Stimulated activated CD4-positive, alpha-beta T cell treated with anti-CD3 and anti-CD28 coated beads, Interleukin-12 subunit alpha, Interleukin-12 subunit beta, amount 100 ng/mL, for 4 hours (primary cell): ENCODE data around the gene CNDP2.
A peak's percentile ranks its signal among the peaks of the same experiment; 100 is the strongest.
"Not testable (repeated sequence)": the region's sequence is repeated elsewhere in the genome, so short reads cannot be mapped to it uniquely, and the experiment has no call there.

Source experiments
- DNase-seq: peaks from one replicate; pipeline ENCODE4 v3.0.0-alpha.2; 2020

CNDP2 gene

DNA sequence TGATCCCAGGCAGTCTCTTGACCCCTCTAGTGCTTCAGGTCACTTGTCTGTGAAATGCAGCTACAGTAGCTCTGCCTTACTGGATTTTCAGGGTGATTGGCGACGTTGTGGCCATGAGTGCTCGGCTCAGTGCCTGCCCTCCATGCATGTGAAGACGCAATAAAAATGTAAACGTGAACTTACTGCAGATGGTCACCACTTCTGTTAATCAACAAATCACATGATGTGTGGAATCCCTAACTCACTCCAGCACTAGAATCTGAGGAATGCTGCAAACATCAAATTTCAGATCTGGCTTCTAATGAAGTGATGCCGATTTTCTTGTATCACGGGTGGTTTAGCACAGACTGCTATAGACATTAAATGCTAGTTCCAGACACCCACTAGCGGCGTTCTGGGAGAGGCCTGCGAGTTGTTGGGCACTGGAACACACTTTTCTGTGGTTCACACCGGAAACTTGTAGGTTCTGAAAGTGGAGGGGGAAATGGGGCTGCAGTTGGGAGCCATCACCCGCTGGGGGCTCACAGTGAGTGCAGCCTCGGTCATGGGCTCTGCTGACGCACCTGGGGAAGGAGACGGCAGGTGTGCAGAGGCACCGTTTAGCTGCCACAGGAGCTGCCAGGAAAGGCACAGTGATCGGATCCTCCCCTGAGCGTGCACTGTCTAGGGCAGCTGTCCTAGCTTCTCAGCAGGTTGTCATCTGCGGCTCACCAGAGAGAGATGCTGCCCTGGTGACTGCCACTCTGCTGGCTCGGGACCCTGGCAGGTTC, 44.7 kb downstream of the CNDP2 start:
- no peak for DNase-seq

GRCh38 chr18:74541703-74542555, 45.8 kb downstream of the CNDP2 start:
- DNase-seq, result no peak

DNA sequence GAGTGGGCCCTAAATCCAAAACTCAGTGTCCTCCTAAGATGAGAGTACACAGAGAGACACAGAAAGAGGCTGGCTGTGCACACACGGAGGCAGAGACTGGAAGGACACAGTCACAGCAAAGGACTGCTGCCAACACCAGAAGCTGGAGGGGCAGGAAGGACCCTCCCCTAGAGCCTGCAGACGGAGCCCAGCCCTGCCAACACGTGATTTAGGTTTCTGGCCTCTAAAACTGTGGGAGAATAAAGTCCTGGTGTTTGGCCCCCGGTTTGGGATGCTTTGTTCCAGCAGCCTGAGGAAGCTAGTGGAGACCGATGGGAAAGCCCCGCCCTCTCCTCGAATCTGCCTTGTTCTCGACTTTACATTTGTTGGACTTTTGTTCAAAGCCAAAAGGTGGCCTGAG, 48.7 kb downstream of the CNDP2 start:
- no peak for DNase-seq

- no peak for DNase-seq
Measured at GRCh38 chr18:74546007-74546406, 49.8 kb downstream of the CNDP2 start.

GRCh38 chr18:74546751-74547530, 50.8 kb downstream of the CNDP2 start:
- no peak for DNase-seq

GRCh38 chr18:74547860-74548259, 51.7 kb downstream of the CNDP2 start:
- no peak for DNase-seq

DNA sequence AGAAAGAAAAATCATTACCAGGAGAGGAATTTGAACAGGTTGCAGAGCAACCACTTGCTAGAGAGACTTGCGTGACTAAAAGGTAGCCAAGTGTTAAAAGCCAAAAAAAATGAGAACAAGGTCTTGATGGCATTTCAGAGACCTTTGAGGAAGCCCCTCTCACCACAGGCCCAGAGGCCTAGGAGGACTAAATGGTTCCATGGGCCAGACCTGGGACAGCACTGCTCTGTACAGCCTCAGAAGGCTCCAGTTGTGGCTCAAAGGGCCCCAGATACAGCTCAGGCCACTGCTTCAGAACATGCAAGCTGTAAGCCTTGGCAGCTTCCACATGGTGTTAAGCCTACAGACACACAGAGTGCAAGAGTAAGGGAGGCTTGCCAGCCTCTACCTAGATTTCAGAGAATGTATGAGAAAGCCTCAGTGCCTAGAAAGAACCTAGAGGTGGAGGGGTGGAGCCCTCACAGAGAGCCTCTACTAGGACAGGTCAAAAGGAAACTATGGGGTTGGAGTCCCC, 53.5 kb downstream of the CNDP2 start:
- DNase-seq, result no peak

- DNase-seq, result no peak
Measured at GRCh38 chr18:74550886-74551285, 54.7 kb downstream of the CNDP2 start.

DNA sequence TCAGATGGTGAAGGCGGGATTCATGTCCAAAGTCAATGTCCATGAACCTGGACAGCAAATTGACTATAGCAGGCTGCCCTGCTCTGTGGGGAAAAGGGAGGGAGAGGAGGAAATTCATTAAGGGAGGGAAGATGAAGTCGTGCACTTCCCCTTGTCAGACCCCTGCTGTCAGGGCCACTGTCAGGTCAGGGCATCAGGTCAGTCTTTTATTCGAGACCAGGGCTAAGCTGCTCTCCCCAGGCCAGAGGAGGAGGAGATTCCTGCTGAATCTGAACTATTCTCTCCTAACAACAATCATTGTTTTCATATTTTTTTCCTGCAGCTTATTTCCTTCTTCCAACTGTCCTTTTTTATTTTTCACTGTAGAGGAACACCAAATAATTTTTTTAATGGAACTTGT, 55.3 kb downstream of the CNDP2 start:
- no peak for DNase-seq

DNA sequence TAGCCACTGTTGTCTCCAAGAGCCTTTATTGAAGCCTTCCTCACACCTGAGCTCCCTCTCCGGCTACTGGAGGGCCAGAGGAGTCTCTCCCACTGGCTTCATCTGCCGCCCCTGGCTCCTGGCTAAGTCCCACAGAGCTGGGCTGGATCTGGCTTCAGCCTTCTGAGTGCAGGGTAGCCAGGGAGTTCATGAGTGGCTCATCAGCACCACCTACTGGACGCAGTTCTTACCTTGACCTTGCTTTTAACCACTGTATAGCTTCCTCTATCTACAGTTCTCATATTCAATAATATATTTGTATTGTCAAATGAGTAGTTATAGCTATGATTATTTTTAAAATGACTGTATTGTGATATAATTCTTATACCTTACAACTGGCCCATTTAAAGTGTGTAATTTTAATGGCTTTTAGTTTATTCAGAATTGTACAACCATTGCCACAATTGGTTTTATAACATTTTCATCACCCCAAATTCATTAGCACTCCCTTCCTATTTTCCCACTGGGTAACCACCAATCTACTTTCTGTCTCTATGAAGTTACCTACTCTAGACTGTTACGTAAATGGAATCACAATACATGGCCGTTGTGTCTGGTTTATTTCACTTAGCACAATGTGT, 55.9 kb downstream of the CNDP2 start:
- DNase-seq, result peak; percentile 75

DNA sequence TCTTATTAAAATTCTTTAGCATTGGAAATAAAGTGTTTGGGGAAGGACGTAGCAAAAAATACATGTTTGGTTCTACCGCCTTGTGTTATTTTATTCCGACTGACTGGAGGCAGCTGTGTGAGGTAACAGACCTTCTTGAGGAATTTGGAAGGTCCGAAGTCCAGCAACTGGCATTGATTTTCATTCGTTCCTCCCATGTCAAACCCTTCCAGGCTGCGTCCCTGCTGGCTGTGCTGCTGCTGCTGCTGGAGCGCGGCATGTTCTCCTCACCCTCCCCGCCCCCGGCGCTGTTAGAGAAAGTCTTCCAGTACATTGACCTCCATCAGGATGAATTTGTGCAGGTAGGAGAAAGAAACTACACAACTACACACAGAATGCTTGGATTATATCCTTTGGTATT, 60.0 kb downstream of the CNDP2 start:
- DNase-seq, result no peak

DNA sequence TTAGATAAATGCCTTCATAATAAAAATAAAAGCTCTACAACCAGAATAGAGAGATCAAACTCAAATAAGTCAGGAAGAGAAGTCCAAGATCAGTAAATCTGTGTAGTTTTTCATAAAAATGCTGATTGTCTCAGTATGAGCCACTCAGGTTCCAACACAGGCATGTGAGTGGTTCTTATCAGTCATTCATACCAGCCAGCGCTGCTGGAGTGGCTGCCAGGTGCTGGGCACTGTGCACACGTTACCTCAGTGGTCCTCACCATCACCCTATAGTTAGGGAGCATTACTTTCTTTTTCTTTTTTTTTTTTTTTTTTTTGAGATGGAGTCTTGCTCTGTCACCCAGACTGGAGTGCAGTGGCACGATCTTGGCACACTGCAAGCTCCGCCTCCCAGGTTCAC, 61.9 kb downstream of the CNDP2 start:
- no peak for DNase-seq

- DNase-seq, result no peak
Measured at GRCh38 chr18:74562131-74562730, 66.1 kb downstream of the CNDP2 start.

- no peak for DNase-seq
Measured at GRCh38 chr18:74562775-74563174, 66.6 kb downstream of the CNDP2 start.

DNA sequence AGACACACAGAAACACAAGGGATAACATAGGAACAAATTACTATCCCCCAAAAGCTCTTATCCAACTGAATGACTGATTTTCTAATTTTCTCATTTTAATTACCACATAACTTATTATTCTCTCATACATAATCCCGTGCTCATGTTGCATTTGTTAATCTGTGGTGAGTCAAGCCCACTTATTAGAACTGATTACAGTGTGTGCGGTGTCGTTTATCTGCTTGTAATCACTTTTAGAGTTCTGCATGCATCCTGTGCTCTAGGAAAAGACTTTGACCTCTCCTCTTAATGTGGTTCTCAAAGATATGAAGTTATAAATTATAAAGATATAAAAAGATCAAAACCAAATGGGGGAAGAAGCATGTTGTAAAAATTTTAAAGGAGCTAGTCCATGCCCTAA, 67.8 kb downstream of the CNDP2 start:
- DNase-seq, result no peak

- not testable (repeated sequence) for DNase-seq
Measured at GRCh38 chr18:74565164-74565563, 69.0 kb downstream of the CNDP2 start.

DNA sequence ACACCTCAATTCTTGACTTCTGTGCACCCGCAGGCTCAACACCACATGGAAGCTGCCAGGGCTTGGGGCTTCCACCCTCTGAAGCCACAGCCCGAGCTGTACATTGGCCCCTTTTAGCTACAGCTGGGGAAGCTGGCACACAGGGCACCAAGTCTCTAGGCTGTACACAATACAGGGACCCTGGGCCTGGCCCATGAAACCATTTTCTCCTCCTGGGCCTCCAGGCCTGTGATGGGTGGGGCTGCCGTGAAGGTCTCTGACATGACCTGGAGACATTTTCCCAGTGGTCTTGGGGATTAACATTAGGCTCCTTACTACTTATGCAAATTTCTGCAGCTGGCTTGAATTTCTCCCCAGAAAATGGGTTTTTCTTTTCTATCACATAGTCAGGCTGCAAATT, 69.8 kb downstream of the CNDP2 start:
- DNase-seq, result not testable (repeated sequence)

- no peak for DNase-seq
Measured at GRCh38 chr18:74567822-74568221, 71.7 kb downstream of the CNDP2 start.

DNA sequence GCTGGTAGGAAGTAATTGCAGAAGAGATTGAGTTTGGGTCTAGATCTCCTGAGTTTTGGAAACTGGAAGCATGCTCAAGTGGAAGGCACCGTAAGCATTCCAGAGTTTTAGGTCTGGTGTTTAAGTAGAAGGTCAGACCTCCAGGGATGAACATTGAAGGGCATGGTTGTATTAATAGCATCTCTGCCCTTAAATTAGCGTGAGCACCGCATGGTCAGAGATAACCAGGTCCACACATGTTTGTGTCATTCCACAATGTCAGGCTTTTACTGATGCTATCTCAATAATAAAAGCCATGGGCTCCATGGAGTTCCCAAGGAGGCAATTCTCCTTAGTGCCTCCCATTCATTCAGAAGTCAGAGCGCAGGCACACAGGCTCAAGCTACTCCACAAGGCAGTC, 73.2 kb downstream of the CNDP2 start:
- DNase-seq, result no peak

- no peak for DNase-seq
Measured at GRCh38 chr18:74570266-74570665, 74.1 kb downstream of the CNDP2 start.

- DNase-seq, result no peak
Measured at GRCh38 chr18:74571895-74572680, 75.9 kb downstream of the CNDP2 start.

- no peak for DNase-seq
Measured at GRCh38 chr18:74573053-74573452, 76.9 kb downstream of the CNDP2 start.
